GM23338 (cell line): ENCODE data around the gene PLIN5. TPM values are rescaled to one million over a fixed set of nuclear protein-coding genes. Genes with fewer than 3 reads are reported as not detected.

ENCODE experiments used
- ATAC-seq: fragments of 200-7000 bp; cut with Tn5 transposase; 3 replicates; pipeline ENCODE4 v1.9.1; 2020
- DNase-seq: peaks from one replicate; pipeline ENCODE4 v3.0.0-alpha.2; 2015; ENCODE audit warnings: low spot score
- H2AFZ ChIP-seq: fragments of 200-600 bp; sonication (generic); 2 replicates; pipeline ENCODE4 v1.8.0; 2016; ENCODE audit warnings: antibody characterized with exemption, mild to moderate bottlenecking, moderate library complexity
- H3F3A ChIP-seq: fragments of 200-600 bp; sonication (generic); replicated peaks from 2 replicates; pipeline ENCODE4 v1.8.0; 2017; ENCODE audit warnings: antibody characterized with exemption, mixed run types, low read depth
- H3K27ac ChIP-seq: fragments of 200-600 bp; sonication (generic); 2 replicates; pipeline ENCODE4 v1.6.1; 2016; ENCODE audit warnings: low read depth
- H3K27me3 ChIP-seq: fragments of 200-600 bp; sonication (generic); 2 replicates; pipeline ENCODE4 v1.8.0; 2016; ENCODE audit warnings: mild to moderate bottlenecking, mixed run types, moderate library complexity; ENCODE audit not compliant: insufficient read depth
- H3K36me3 ChIP-seq: fragments of 200-600 bp; sonication (generic); 2 replicates; pipeline ENCODE4 v1.8.0; 2016; ENCODE audit warnings: mild to moderate bottlenecking; ENCODE audit not compliant: insufficient read depth
- H3K4me1 ChIP-seq: fragments of 200-600 bp; sonication (generic); 2 replicates; pipeline ENCODE4 v1.8.0; 2016; ENCODE audit warnings: mild to moderate bottlenecking, moderate library complexity; ENCODE audit not compliant: insufficient read depth
- H3K4me2 ChIP-seq: fragments of 200-600 bp; sonication (generic); 2 replicates; pipeline ENCODE4 v1.7.1; 2017; ENCODE audit warnings: mixed run types
- H3K4me3 ChIP-seq: fragments of 200-600 bp; sonication (generic); 2 replicates; pipeline ENCODE4 v1.6.1; 2016; ENCODE audit warnings: mixed run types
- H3K79me2 ChIP-seq: fragments of 200-600 bp; sonication (generic); replicated peaks from 2 replicates; pipeline ENCODE4 v1.8.0; 2017; ENCODE audit warnings: mild to moderate bottlenecking; ENCODE audit not compliant: insufficient read depth
- H3K9me2 ChIP-seq: fragments of 200-600 bp; sonication (generic); 2 replicates; pipeline ENCODE4 v1.8.0; 2017; ENCODE audit not compliant: insufficient read depth
- H4K20me1 ChIP-seq: fragments of 200-600 bp; sonication (generic); replicated peaks from 2 replicates; pipeline ENCODE4 v1.8.0; 2017; ENCODE audit warnings: mild to moderate bottlenecking; ENCODE audit not compliant: insufficient read depth
- H3K27ac Mint-ChIP-seq: 2 replicates; pipeline ENCODE4 v1.8.0; 2020; ENCODE audit warnings: inconsistent platforms, mild to moderate bottlenecking, moderate library complexity, mixed read lengths
- H3K27me3 Mint-ChIP-seq: 3 replicates; pipeline ENCODE4 v1.8.0; 2022; ENCODE audit warnings: low read depth, mild to moderate bottlenecking, moderate library complexity, mixed read lengths, inconsistent platforms; ENCODE audit not compliant: insufficient read depth, poor library complexity
- H3K36me3 Mint-ChIP-seq: 3 replicates; pipeline ENCODE4 v1.8.0; 2021; ENCODE audit warnings: low read depth, mild to moderate bottlenecking, inconsistent platforms, moderate library complexity, mixed read lengths
- H3K4me1 Mint-ChIP-seq: 3 replicates; pipeline ENCODE4 v1.8.0; 2020; ENCODE audit warnings: mild to moderate bottlenecking, inconsistent platforms, mixed read lengths
- H3K4me3 Mint-ChIP-seq: 3 replicates; pipeline ENCODE4 v1.8.0; 2021; ENCODE audit warnings: moderate library complexity, mild to moderate bottlenecking, inconsistent platforms, mixed read lengths
- H3K9me3 Mint-ChIP-seq: 3 replicates; pipeline ENCODE4 v1.8.0; 2020; ENCODE audit warnings: moderate library complexity, mild to moderate bottlenecking, inconsistent platforms, mixed read lengths
- CTCF ChIP-seq, 2 experiments: fragments of 200-600 bp in 1 of 2; sonication (generic) in 1 of 2; conservative IDR thresholded peaks; 2 replicates each; pipeline versions ENCODE4 v1.5.1 to v1.6.1; 2016 to 2017; ENCODE audit warnings: antibody characterized with exemption in 2 of 2, low read depth in 2 of 2, mild to moderate bottlenecking in 2 of 2, moderate library complexity in 1 of 2
- JUNB ChIP-seq: IDR thresholded peaks from one replicate; pipeline ENCODE4 v1.6.1; 2016; ENCODE audit warnings: antibody characterized with exemption; ENCODE audit not compliant: unreplicated experiment
- NANOG ChIP-seq: IDR thresholded peaks from 2 replicates; pipeline ENCODE4 v1.6.1; 2016; ENCODE audit warnings: antibody characterized with exemption, borderline replicate concordance
- POLR2AphosphoS5 ChIP-seq: IDR thresholded peaks from 2 replicates; pipeline ENCODE4 v1.6.1; 2016; ENCODE audit warnings: antibody characterized with exemption, low read depth
- polyA plus RNA-seq: library from polyadenylated mRNA; unstranded; fragments of >200 nt; fragmentation: Nextera tagmentation; extraction: Ambion mirVana; gene quantifications from 2 replicates; pipeline ENCODE4 v1.2.1, GENCODE V29; 2016
- total RNA-seq: library from RNA; depleted of rRNA; stranded (reverse); fragments of >200 nt; shearing (Covaris generic); gene quantifications from 2 replicates; pipeline ENCODE4 v1.2.3, GENCODE V29; 2014
- TF ChIP-seq, protein P1 (sequence below): fragments of 250-450 bp; sonication (Bioruptor Pico); IDR thresholded peaks from 2 replicates; pipeline ENCODE4 v1.5.0; 2020; ENCODE audit warnings: mild to moderate bottlenecking, moderate library complexity

PLIN5 gene
- total and polyA plus RNA-seq, 2 experiments from 2014 or later, result 1.9 to 3.5 TPM

DNA sequence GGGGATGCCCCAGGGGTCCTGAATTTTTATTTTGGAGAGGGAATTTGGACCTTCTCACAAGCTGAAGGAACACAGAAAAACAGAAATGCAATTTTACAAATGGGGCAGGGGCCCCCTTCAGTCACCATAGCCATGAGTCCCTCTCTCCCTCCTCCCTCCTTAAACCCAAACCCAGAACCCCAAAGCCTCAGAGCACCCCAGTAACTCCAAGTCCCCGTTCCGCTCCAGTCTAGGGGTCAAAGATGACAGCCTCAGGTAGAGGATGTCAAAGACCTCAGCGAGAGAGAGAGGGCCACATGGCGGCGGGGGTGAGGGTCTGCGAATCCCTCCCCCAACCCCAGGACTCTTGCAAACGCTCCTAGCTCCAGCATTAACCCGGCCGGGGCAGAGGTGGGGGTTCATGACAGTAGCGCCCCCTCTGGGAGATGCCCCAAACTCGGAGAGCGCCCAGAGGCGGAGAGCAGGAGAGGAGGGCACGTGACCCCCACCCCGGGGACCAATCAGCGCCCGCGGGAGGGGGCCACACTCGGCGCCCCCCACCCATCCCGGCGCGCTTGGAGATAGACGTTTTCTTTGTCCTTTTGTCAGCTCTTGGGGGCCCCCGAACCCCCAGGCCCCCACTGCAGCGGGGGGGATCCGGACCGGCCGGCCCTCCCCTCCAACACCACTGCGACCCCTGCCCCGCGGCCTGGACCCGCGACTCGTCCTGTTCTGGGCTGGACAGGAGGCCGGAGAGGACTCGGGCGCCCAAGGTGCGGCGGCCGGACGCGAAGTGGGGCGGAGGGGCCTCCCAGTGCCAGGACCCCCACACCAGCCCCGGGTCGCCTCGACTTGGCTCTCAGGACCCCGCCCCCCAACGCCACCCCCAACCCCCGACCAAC lies 45.2 kb upstream of the PLIN5 start:
- peak; percentile 89 for DNase-seq
- H3K36me3 Mint-ChIP-seq, result no peaks in the 10 kb centered on the region
- Histone ChIP-seq H3K27me3 (peaks cover 27% of the 10 kb centered on the region), H3K4me2 (peak overlapping the region; percentile 84), H3K36me3 (no peaks in the 10 kb centered on the region), H3K4me3 (peak overlapping the region; percentile 80), H3F3A (peaks cover 27% of the 10 kb centered on the region), H3K9me2 (no peaks in the 10 kb centered on the region), H3K79me2 (peaks cover 21% of the 10 kb centered on the region), H4K20me1 (peaks cover 8% of the 10 kb centered on the region; the same call in 1 of the 2 replicates), H3K27ac (no peak overlapping the region), H2AFZ (peak overlapping the region; percentile 59; the same call in 1 of the 2 replicates), H3K4me1 (peaks cover 17% of the 10 kb centered on the region)
- no peak for TF ChIP-seq NANOG
- TF ChIP-seq CTCF (conservative IDR thresholded peaks at IDR 0.05; ENCODE audit: low read depth in 2 of 2), result peak; percentile 62 to 73
- TF ChIP-seq JUNB, result no peak
- peak; percentile 27; the same call in 1 of the 2 replicates for TF ChIP-seq POLR2AphosphoS5
- H3K27me3 Mint-ChIP-seq, result peaks cover 29% of the 10 kb centered on the region
- H3K9me3 Mint-ChIP-seq, result no peaks in the 10 kb centered on the region
- peak; percentile 44 for ATAC-seq
- peaks cover 22% of the 10 kb centered on the region for H3K4me1 Mint-ChIP-seq
- no peak overlapping the region for H3K27ac Mint-ChIP-seq
- peak overlapping the region; percentile 85 for H3K4me3 Mint-ChIP-seq

- no peaks in the 10 kb centered on the region for H3K36me3 ChIP-seq
- no peak overlapping the region for H3K27ac Mint-ChIP-seq
These were observed 44.4 kb upstream of the PLIN5 start for GRCh38 chr19:4579389-4579788.

More at GRCh38 chr19:4579389-4579788, 44.4 kb upstream of the PLIN5 start:
- H3K4me2 ChIP-seq, result no peak overlapping the region; the same call in 1 of the 2 replicates
- H3K27me3 Mint-ChIP-seq, result peaks cover 25% of the 10 kb centered on the region
- H3K4me3 Mint-ChIP-seq, result peak overlapping the region; percentile 55
- peaks cover 8% of the 10 kb centered on the region; the same call in 1 of the 2 replicates for H4K20me1 ChIP-seq
- H3K36me3 Mint-ChIP-seq, result no peaks in the 10 kb centered on the region
- H3K9me2 ChIP-seq, result no peaks in the 10 kb centered on the region
- TF ChIP-seq, protein P1, sequence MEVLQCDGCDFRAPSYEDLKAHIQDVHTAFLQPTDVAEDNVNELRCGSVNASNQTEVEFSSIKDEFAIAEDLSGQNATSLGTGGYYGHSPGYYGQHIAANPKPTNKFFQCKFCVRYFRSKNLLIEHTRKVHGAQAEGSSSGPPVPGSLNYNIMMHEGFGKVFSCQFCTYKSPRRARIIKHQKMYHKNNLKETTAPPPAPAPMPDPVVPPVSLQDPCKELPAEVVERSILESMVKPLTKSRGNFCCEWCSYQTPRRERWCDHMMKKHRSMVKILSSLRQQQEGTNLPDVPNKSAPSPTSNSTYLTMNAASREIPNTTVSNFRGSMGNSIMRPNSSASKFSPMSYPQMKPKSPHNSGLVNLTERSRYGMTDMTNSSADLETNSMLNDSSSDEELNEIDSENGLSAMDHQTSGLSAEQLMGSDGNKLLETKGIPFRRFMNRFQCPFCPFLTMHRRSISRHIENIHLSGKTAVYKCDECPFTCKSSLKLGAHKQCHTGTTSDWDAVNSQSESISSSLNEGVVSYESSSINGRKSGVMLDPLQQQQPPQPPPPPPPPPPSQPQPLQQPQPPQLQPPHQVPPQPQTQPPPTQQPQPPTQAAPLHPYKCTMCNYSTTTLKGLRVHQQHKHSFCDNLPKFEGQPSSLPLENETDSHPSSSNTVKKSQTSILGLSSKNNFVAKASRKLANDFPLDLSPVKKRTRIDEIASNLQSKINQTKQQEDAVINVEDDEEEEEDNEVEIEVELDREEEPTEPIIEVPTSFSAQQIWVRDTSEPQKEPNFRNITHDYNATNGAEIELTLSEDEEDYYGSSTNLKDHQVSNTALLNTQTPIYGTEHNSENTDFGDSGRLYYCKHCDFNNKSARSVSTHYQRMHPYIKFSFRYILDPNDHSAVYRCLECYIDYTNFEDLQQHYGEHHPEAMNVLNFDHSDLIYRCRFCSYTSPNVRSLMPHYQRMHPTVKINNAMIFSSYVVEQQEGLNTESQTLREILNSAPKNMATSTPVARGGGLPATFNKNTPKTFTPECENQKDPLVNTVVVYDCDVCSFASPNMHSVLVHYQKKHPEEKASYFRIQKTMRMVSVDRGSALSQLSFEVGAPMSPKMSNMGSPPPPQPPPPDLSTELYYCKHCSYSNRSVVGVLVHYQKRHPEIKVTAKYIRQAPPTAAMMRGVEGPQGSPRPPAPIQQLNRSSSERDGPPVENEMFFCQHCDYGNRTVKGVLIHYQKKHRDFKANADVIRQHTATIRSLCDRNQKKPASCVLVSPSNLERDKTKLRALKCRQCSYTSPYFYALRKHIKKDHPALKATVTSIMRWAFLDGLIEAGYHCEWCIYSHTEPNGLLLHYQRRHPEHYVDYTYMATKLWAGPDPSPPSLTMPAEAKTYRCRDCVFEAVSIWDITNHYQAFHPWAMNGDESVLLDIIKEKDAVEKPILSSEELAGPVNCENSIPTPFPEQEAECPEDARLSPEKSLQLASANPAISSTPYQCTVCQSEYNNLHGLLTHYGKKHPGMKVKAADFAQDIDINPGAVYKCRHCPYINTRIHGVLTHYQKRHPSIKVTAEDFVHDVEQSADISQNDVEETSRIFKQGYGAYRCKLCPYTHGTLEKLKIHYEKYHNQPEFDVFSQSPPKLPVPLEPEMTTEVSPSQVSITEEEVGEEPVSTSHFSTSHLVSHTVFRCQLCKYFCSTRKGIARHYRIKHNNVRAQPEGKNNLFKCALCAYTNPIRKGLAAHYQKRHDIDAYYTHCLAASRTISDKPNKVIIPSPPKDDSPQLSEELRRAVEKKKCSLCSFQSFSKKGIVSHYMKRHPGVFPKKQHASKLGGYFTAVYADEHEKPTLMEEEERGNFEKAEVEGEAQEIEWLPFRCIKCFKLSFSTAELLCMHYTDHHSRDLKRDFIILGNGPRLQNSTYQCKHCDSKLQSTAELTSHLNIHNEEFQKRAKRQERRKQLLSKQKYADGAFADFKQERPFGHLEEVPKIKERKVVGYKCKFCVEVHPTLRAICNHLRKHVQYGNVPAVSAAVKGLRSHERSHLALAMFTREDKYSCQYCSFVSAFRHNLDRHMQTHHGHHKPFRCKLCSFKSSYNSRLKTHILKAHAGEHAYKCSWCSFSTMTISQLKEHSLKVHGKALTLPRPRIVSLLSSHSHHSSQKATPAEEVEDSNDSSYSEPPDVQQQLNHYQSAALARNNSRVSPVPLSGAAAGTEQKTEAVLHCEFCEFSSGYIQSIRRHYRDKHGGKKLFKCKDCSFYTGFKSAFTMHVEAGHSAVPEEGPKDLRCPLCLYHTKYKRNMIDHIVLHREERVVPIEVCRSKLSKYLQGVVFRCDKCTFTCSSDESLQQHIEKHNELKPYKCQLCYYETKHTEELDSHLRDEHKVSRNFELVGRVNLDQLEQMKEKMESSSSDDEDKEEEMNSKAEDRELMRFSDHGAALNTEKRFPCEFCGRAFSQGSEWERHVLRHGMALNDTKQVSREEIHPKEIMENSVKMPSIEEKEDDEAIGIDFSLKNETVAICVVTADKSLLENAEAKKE, result no peak
- H2AFZ ChIP-seq, result no peak overlapping the region
- H3K79me2 ChIP-seq, result peaks cover 21% of the 10 kb centered on the region
- peaks cover 28% of the 10 kb centered on the region for H3K4me1 Mint-ChIP-seq
- H3K27ac ChIP-seq, result no peak overlapping the region
- peaks cover 19% of the 10 kb centered on the region for H3K27me3 ChIP-seq
- ATAC-seq (no peak), DNase-seq (no peak)
- peaks cover 27% of the 10 kb centered on the region for H3F3A ChIP-seq
- H3K9me3 Mint-ChIP-seq, result no peaks in the 10 kb centered on the region
- peaks cover 23% of the 10 kb centered on the region for H3K4me1 ChIP-seq
- no peak overlapping the region for H3K4me3 ChIP-seq
